ENCODE measurements around the gene SMCO3. TPM values are rescaled to one million over a fixed set of nuclear protein-coding genes. Genes with fewer than 3 reads are reported as not detected.
A peak's percentile ranks its signal among the peaks of the same experiment; 100 is the strongest.

Gene SMCO3
- total and polyA plus RNA-seq, 2 of the 13 experiments (the other 11 are each of a cell fraction or from before 2014, with no cell fraction given) = 0.29 to 0.42 TPM

GRCh38 chr12:14770496-14771461, 43.2 kb downstream of the SMCO3 start (continued):
- no peak for TF ChIP-seq ARNTL (CRISPR knock-in tag; IDR thresholded peaks at IDR 0.05)
- no peak for TF ChIP-seq PHB2 (IDR thresholded peaks at IDR 0.05; ENCODE audit: partially characterized antibody)
- TF ChIP-seq EZH2 (conservative IDR thresholded peaks at IDR 0.05; ENCODE audit: low read depth, low read length) = no peak
- peak; percentile 80; the same call in 1 of the 2 replicates for TF ChIP-seq POLR2AphosphoS2 (IDR thresholded peaks at IDR 0.05; ENCODE audit: low read depth, low read length)
- TF ChIP-seq, protein P1, sequence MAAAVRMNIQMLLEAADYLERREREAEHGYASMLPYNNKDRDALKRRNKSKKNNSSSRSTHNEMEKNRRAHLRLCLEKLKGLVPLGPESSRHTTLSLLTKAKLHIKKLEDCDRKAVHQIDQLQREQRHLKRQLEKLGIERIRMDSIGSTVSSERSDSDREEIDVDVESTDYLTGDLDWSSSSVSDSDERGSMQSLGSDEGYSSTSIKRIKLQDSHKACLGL (CRISPR knock-in tag; IDR thresholded peaks at IDR 0.05) = 0 out of 2 replicates have a peak, but pooled peaks have one; percentile 35
- TF ChIP-seq ATF2 (CRISPR knock-in tag; IDR thresholded peaks at IDR 0.05) = peak; percentile 74; the same call in 1 of the 2 replicates
- no peak for TF ChIP-seq ZFP62 (CRISPR knock-in tag; IDR thresholded peaks at IDR 0.05)
- TF ChIP-seq, protein P2, sequence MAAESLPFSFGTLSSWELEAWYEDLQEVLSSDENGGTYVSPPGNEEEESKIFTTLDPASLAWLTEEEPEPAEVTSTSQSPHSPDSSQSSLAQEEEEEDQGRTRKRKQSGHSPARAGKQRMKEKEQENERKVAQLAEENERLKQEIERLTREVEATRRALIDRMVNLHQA (CRISPR knock-in tag; IDR thresholded peaks at IDR 0.05) = no peak
- peak; percentile 7; the same call in 1 of the 2 replicates for TF ChIP-seq NKX3-1 (CRISPR knock-in tag; IDR thresholded peaks at IDR 0.05)
- no peak for TF ChIP-seq ZUFSP (CRISPR knock-in tag; IDR thresholded peaks at IDR 0.05; ENCODE audit: borderline replicate concordance)
- no peak for TF ChIP-seq CHCHD3 (CRISPR knock-in tag; IDR thresholded peaks at IDR 0.05)
- TF ChIP-seq FOXC1 (CRISPR knock-in tag; IDR thresholded peaks at IDR 0.05; ENCODE audit: borderline replicate concordance) = peak; percentile 59
- TF ChIP-seq, protein P3, sequence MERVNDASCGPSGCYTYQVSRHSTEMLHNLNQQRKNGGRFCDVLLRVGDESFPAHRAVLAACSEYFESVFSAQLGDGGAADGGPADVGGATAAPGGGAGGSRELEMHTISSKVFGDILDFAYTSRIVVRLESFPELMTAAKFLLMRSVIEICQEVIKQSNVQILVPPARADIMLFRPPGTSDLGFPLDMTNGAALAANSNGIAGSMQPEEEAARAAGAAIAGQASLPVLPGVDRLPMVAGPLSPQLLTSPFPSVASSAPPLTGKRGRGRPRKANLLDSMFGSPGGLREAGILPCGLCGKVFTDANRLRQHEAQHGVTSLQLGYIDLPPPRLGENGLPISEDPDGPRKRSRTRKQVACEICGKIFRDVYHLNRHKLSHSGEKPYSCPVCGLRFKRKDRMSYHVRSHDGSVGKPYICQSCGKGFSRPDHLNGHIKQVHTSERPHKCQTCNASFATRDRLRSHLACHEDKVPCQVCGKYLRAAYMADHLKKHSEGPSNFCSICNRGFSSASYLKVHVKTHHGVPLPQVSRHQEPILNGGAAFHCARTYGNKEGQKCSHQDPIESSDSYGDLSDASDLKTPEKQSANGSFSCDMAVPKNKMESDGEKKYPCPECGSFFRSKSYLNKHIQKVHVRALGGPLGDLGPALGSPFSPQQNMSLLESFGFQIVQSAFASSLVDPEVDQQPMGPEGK (CRISPR knock-in tag; IDR thresholded peaks at IDR 0.05) = peak; percentile 37; the same call in 1 of the 2 replicates
- TF ChIP-seq PREB (CRISPR knock-in tag; IDR thresholded peaks at IDR 0.05) = no peak
- TF ChIP-seq ZNF598 (CRISPR knock-in tag; IDR thresholded peaks at IDR 0.05; ENCODE audit: borderline replicate concordance) = no peak; the same call in 1 of the 2 replicates
- TF ChIP-seq TRIM24 (CRISPR knock-in tag; IDR thresholded peaks at IDR 0.05) = no peak
- TF ChIP-seq CERS6 (CRISPR knock-in tag; IDR thresholded peaks at IDR 0.05) = no peak
- TF ChIP-seq, protein P4, sequence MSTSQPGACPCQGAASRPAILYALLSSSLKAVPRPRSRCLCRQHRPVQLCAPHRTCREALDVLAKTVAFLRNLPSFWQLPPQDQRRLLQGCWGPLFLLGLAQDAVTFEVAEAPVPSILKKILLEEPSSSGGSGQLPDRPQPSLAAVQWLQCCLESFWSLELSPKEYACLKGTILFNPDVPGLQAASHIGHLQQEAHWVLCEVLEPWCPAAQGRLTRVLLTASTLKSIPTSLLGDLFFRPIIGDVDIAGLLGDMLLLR (CRISPR knock-in tag; IDR thresholded peaks at IDR 0.05) = peak; percentile 80; the same call in 1 of the 2 replicates
